ENCODE data around the gene CNOT4. TPM values are rescaled to one million over a fixed set of nuclear protein-coding genes. Genes with fewer than 3 reads are reported as not detected.
A peak's percentile ranks its signal among the peaks of the same experiment; 100 is the strongest.

CNOT4 gene
- total and polyA plus RNA-seq, 2 of the 13 experiments (the other 11 are each of a cell fraction or from before 2014, with no cell fraction given): 7.4 to 8.4 TPM

DNA sequence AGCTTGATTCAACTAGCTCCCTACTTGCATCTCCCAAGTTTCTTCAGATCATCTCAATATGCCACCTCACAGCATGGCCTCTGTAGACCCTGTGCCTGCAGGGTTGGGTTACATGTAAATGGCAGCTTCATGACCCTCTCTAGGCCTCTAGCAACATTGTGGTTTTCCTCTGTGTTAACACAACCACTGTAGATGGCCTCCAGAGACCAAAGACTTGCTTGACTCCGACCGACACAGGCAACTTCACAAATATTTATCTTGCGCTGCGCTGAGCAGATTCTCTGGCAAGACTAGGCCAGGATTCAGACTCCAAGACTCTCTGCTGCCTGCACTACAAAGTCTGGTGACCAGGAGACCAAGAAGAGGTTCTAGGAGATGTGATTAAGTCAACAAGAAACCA, 75.9 kb downstream of the CNOT4 start (continued):
- no peak for TF ChIP-seq ZNF616 (CRISPR knock-in tag; IDR thresholded peaks at IDR 0.05; ENCODE audit: low read depth)
- TF ChIP-seq, protein P1, sequence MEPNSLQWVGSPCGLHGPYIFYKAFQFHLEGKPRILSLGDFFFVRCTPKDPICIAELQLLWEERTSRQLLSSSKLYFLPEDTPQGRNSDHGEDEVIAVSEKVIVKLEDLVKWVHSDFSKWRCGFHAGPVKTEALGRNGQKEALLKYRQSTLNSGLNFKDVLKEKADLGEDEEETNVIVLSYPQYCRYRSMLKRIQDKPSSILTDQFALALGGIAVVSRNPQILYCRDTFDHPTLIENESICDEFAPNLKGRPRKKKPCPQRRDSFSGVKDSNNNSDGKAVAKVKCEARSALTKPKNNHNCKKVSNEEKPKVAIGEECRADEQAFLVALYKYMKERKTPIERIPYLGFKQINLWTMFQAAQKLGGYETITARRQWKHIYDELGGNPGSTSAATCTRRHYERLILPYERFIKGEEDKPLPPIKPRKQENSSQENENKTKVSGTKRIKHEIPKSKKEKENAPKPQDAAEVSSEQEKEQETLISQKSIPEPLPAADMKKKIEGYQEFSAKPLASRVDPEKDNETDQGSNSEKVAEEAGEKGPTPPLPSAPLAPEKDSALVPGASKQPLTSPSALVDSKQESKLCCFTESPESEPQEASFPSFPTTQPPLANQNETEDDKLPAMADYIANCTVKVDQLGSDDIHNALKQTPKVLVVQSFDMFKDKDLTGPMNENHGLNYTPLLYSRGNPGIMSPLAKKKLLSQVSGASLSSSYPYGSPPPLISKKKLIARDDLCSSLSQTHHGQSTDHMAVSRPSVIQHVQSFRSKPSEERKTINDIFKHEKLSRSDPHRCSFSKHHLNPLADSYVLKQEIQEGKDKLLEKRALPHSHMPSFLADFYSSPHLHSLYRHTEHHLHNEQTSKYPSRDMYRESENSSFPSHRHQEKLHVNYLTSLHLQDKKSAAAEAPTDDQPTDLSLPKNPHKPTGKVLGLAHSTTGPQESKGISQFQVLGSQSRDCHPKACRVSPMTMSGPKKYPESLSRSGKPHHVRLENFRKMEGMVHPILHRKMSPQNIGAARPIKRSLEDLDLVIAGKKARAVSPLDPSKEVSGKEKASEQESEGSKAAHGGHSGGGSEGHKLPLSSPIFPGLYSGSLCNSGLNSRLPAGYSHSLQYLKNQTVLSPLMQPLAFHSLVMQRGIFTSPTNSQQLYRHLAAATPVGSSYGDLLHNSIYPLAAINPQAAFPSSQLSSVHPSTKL (CRISPR knock-in tag; IDR thresholded peaks at IDR 0.05): peak; percentile 26; the same call in 1 of the 2 replicates
- no peak for TF ChIP-seq RXRB (CRISPR knock-in tag; IDR thresholded peaks at IDR 0.05; ENCODE audit: borderline replicate concordance)
- no peak for TF ChIP-seq SAFB2 (CRISPR knock-in tag; IDR thresholded peaks at IDR 0.05; ENCODE audit: borderline replicate concordance, low read depth)
- no peak for TF ChIP-seq TEAD2 (CRISPR knock-in tag; IDR thresholded peaks at IDR 0.05)
- TF ChIP-seq TCF7 (IDR thresholded peaks at IDR 0.05; ENCODE audit: low read depth): peak; percentile 42; the same call in 1 of the 2 replicates
- 0 out of 2 replicates have a peak, but pooled peaks have one; percentile 23 for TF ChIP-seq WIZ (CRISPR knock-in tag; IDR thresholded peaks at IDR 0.05)
- TF ChIP-seq ZFX (CRISPR knock-in tag; IDR thresholded peaks at IDR 0.05; ENCODE audit: low read depth): peak; percentile 43; the same call in 1 of the 2 replicates
- peak; percentile 31; the same call in 1 of the 2 replicates for TF ChIP-seq FOXA3 (CRISPR knock-in tag; IDR thresholded peaks at IDR 0.05)
- TF ChIP-seq FOXP4 (CRISPR knock-in tag; IDR thresholded peaks at IDR 0.05): peak; percentile 40; the same call in 1 of the 2 replicates
- TF ChIP-seq STAG1 (CRISPR knock-in tag; IDR thresholded peaks at IDR 0.05): no peak
- TF ChIP-seq HMGXB3 (CRISPR knock-in tag; IDR thresholded peaks at IDR 0.05; ENCODE audit: borderline replicate concordance): no peak
- peak; percentile 62; the same call in 1 of the 2 replicates for TF ChIP-seq ZNF331 (CRISPR knock-in tag; IDR thresholded peaks at IDR 0.05)
- no peak for TF ChIP-seq MAFK (conservative IDR thresholded peaks at IDR 0.05 in 1 of 2, IDR thresholded peaks at IDR 0.05 in 1 of 2; ENCODE audit: low read length in 2 of 2)
- no peak for TF ChIP-seq ZNF776 (CRISPR knock-in tag; IDR thresholded peaks at IDR 0.05)

Data from HepG2 (cell line).